Naive B cell (primary cell): ENCODE measurements around the gene GPR157. TPM values are rescaled to one million over a fixed set of nuclear protein-coding genes. Genes with fewer than 3 reads are reported as not detected.

Experiments used
- ATAC-seq, 2 donors: fragments of 150-1000 bp; cut with Tn5 transposase; 2 replicates each; pipeline ENCODE4 v1.10.0; 2021; ENCODE audit warnings: low read depth in 2 of 2, mild to moderate bottlenecking in 2 of 2, moderate library complexity in 2 of 2
- DNase-seq: peaks from one replicate; pipeline ENCODE4 v3.0.0; 2022
- H3K27ac Mint-ChIP-seq, 6 donors: one replicate each; pipeline ENCODE4 v1.8.0; 2020 to 2022; ENCODE audit warnings: mild to moderate bottlenecking in 6 of 6, mixed read lengths in 6 of 6, moderate library complexity in 5 of 6, inconsistent platforms in 2 of 6
- H3K27me3 Mint-ChIP-seq, 3 donors: one replicate each; pipeline ENCODE4 v1.8.0; 2021 to 2022; ENCODE audit warnings: mixed read lengths in 3 of 3, mild to moderate bottlenecking in 1 of 3
- H3K36me3 Mint-ChIP-seq, 2 donors: one replicate each; pipeline ENCODE4 v1.8.0; 2020 to 2022; ENCODE audit warnings: mixed read lengths in 2 of 2, inconsistent platforms in 1 of 2, mild to moderate bottlenecking in 1 of 2
- H3K4me1 Mint-ChIP-seq, 3 donors: one replicate each; pipeline ENCODE4 v1.8.0; 2020 to 2022; ENCODE audit warnings: mixed read lengths in 3 of 3, inconsistent platforms in 1 of 3, mild to moderate bottlenecking in 1 of 3, moderate library complexity in 1 of 3
- H3K4me3 Mint-ChIP-seq, 8 donors: one replicate each; pipeline ENCODE4 v1.8.0; 2020 to 2022; ENCODE audit warnings: mild to moderate bottlenecking in 8 of 8, mixed read lengths in 8 of 8, moderate library complexity in 8 of 8, inconsistent platforms in 2 of 8
- H3K9me3 Mint-ChIP-seq, 7 donors: one replicate each; pipeline ENCODE4 v1.8.0; 2020 to 2022; ENCODE audit warnings: mixed read lengths in 7 of 7, mild to moderate bottlenecking in 5 of 7, inconsistent platforms in 2 of 7, moderate library complexity in 1 of 7
- polyA plus RNA-seq, 6 donors: library from polyadenylated mRNA; unstranded; fragments of 300-500 nt; fragmentation: Illumina TruSeq; gene quantifications; one replicate each; pipeline ENCODE4 v1.2.3, GENCODE V29; 2021; ENCODE audit warnings: low read depth in 6 of 6

The GPR157 gene
- polyA plus RNA-seq, 6 donors from 2014 or later: 0.31 to 10.3 (median 0.99) TPM

- Mint-ChIP-seq H3K4me3 (peak overlapping the region in 5 of 8 donors; percentile 2 to 78 (median 25)), H3K4me1 (peaks cover 38 to 60% (median 46%) of the 10 kb centered on the region in 3 donors), H3K9me3 (no peaks in the 10 kb centered on the region), H3K27ac (peak overlapping the region in 2 of 6 donors; percentile 69 to 89), H3K27me3 (no peaks in the 10 kb centered on the region), H3K36me3 (no peaks in the 10 kb centered on the region)
- DNase-seq (no peak), ATAC-seq (peak; percentile 52 to 58)
These were observed 43.5 kb downstream of the GPR157 start for GRCh38 chr1:9085306-9085940.

DNA sequence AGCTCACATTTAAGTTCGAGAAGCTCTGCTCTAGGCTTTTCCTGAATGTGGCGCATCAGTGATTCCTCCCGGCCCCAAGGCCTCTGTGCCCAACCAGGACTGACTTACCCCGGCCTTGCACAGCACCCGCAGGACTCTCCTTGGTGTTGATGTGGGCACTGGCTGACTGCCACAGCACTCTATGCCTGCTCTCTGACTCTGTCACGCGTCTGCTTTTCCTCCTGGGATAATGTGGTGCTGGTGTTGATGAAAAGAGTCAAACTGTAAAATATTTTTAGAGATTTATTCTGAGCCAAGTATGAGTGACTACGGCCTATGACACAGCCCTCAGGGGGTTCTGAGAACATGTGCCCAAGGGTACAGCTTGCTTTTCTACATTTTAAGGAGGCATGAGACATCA lies 44.0 kb downstream of the GPR157 start:
- H3K4me3 Mint-ChIP-seq: peak overlapping the region in 5 of 8 donors; percentile 2 to 78 (median 25)
- peaks cover 41 to 66% (median 52%) of the 10 kb centered on the region in 3 donors for H3K4me1 Mint-ChIP-seq
- ATAC-seq: peak in 1 of 2 donors; percentile 17
- no peaks in the 10 kb centered on the region for H3K27me3 Mint-ChIP-seq
- no peaks in the 10 kb centered on the region for H3K36me3 Mint-ChIP-seq
- H3K27ac Mint-ChIP-seq: peak overlapping the region in 3 of 6 donors; percentile 69 to 89 (median 87)
- DNase-seq: no peak
- H3K9me3 Mint-ChIP-seq: no peaks in the 10 kb centered on the region

GRCh38 chr1:9081473-9081872 lies 47.4 kb downstream of the GPR157 start:
- H3K27me3 Mint-ChIP-seq: no peaks in the 10 kb centered on the region
- H3K9me3 Mint-ChIP-seq: peaks cover 0 to 2% (median 0%) of the 10 kb centered on the region in 7 donors
- H3K4me3 Mint-ChIP-seq: peak overlapping the region in 4 of 8 donors; percentile 9 to 66 (median 60)
- no peaks in the 10 kb centered on the region for H3K36me3 Mint-ChIP-seq
- peak overlapping the region in 1 of 6 donors; percentile 77 for H3K27ac Mint-ChIP-seq
- ATAC-seq (no peak), DNase-seq (no peak)
- peaks cover 61 to 92% (median 76%) of the 10 kb centered on the region in 3 donors for H3K4me1 Mint-ChIP-seq

- DNase-seq (no peak), ATAC-seq (no peak)
- Mint-ChIP-seq H3K9me3 (peaks cover 0 to 2% (median 0%) of the 10 kb centered on the region in 7 donors), H3K27me3 (no peaks in the 10 kb centered on the region), H3K4me3 (peak overlapping the region in 2 of 8 donors; percentile 4 to 42), H3K4me1 (peaks cover 67 to 96% (median 81%) of the 10 kb centered on the region in 3 donors), H3K36me3 (no peaks in the 10 kb centered on the region), H3K27ac (peak overlapping the region in 3 of 6 donors; percentile 29 to 82 (median 62))
These were observed 48.1 kb downstream of the GPR157 start for GRCh38 chr1:9080705-9081291.

GRCh38 chr1:9079988-9080704 lies 48.8 kb downstream of the GPR157 start:
- peak; percentile 15 to 23 for ATAC-seq
- no peaks in the 10 kb centered on the region for H3K36me3 Mint-ChIP-seq
- peaks cover 64 to 96% (median 81%) of the 10 kb centered on the region in 3 donors for H3K4me1 Mint-ChIP-seq
- H3K9me3 Mint-ChIP-seq: peaks cover 0 to 2% (median 0%) of the 10 kb centered on the region in 7 donors
- no peak for DNase-seq
- H3K27me3 Mint-ChIP-seq: no peaks in the 10 kb centered on the region
- H3K27ac Mint-ChIP-seq: peak overlapping the region in 3 of 6 donors; percentile 29 to 71 (median 35)
- peak overlapping the region in 7 of 8 donors; percentile 22 to 80 (median 61) for H3K4me3 Mint-ChIP-seq

DNA sequence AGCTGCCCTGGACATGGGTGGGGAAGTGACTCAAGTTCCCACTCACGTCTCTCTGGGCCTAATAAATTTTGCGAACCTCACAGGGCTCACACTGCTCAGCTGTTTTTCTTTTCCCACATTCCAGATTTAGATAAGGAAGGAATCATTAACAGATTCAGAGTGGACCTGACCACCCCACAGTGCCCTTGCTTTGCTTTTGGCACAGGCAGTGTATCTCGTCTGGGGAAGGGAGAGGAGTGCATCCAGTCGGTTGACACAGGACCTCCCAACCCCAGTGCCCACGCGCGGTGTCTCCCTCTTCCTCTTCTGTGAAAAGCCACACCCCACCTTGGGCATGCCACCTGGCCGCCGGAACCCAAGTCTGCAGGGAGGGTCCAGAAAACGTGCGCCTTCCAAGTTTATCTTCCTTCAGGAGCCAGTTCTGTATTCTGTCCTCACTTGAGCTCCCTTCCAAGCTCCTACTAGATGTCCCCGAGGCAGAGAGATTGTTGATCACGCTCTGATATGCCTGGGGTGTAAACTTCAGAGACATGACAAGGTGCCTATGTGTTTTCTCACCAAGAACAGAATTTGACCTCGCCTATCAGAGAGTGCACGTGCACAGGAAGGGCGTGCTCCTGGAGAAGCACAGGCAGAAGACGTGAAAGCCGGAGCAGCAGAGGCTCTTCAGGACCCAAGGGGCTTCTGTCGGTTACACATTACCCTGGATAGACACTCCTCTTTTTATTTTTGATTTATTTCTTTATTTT lies 50.0 kb downstream of the GPR157 start:
- DNase-seq: no peak
- H3K4me3 Mint-ChIP-seq: peak overlapping the region; percentile 9 to 81 (median 74)

GRCh38 chr1:9078015-9078751 lies 50.7 kb downstream of the GPR157 start:
- no peaks in the 10 kb centered on the region for H3K27me3 Mint-ChIP-seq
- ATAC-seq (no peak), DNase-seq (no peak)
- peak overlapping the region in 3 of 6 donors; percentile 27 to 80 (median 34) for H3K27ac Mint-ChIP-seq
- no peaks in the 10 kb centered on the region for H3K36me3 Mint-ChIP-seq
- peaks cover 63 to 97% (median 85%) of the 10 kb centered on the region in 3 donors for H3K4me1 Mint-ChIP-seq
- H3K9me3 Mint-ChIP-seq: peaks cover 0 to 4% (median 0%) of the 10 kb centered on the region in 7 donors
- peak overlapping the region; percentile 9 to 86 (median 70) for H3K4me3 Mint-ChIP-seq

More for the DNA sequence above, 50.0 kb downstream of the GPR157 start:
- Mint-ChIP-seq H3K9me3 (peaks cover 0 to 4% (median 0%) of the 10 kb centered on the region in 7 donors), H3K36me3 (no peaks in the 10 kb centered on the region), H3K27me3 (no peaks in the 10 kb centered on the region), H3K4me1 (peaks cover 63 to 96% (median 82%) of the 10 kb centered on the region in 3 donors), H3K27ac (peak overlapping the region; percentile 30 to 80 (median 56))
- no peak for ATAC-seq

GRCh38 chr1:9075022-9075421 lies 53.9 kb downstream of the GPR157 start:
- DNase-seq: peak; percentile 71

DNA sequence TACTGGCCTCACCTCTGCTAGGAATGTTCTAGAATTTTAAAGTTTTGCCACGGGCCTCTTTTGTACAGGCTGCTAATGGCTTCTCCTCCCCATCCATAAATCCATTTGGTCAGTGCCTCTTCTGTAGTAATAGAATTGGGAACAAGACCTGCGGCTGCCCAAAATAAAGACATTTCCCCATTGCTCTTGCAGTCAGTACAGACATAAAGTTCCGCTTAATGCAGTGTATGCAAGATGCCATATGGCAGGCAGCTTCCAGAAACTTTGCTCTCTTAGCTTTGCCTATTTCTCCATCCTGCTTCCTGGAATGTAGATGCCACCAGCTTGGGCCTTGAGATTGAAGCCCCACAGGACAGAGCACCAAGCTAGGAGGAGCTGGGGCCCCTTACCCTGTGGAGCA lies 55.8 kb downstream of the GPR157 start:
- H3K36me3 Mint-ChIP-seq: no peaks in the 10 kb centered on the region
- ATAC-seq (no peak), DNase-seq (no peak)
- H3K9me3 Mint-ChIP-seq: peaks cover 0 to 4% (median 0%) of the 10 kb centered on the region in 7 donors
- H3K4me1 Mint-ChIP-seq: peaks cover 44 to 85% (median 57%) of the 10 kb centered on the region in 3 donors
- no peaks in the 10 kb centered on the region for H3K27me3 Mint-ChIP-seq
- peak overlapping the region in 2 of 6 donors; percentile 90 to 99 for H3K27ac Mint-ChIP-seq
- H3K4me3 Mint-ChIP-seq: peak overlapping the region in 3 of 8 donors; percentile 3 to 57 (median 9)

More at GRCh38 chr1:9075022-9075421, 53.9 kb downstream of the GPR157 start:
- H3K36me3 Mint-ChIP-seq: no peaks in the 10 kb centered on the region
- peak overlapping the region; percentile 57 to 96 (median 84) for H3K4me3 Mint-ChIP-seq
- ATAC-seq: peak; percentile 90 to 92
- peaks cover 48 to 85% (median 60%) of the 10 kb centered on the region in 3 donors for H3K4me1 Mint-ChIP-seq
- peaks cover 0 to 4% (median 0%) of the 10 kb centered on the region in 7 donors for H3K9me3 Mint-ChIP-seq
- H3K27ac Mint-ChIP-seq: peak overlapping the region; percentile 90 to 100 (median 96)
- no peaks in the 10 kb centered on the region for H3K27me3 Mint-ChIP-seq

GRCh38 chr1:9071554-9072235 lies 57.2 kb downstream of the GPR157 start:
- H3K27me3 Mint-ChIP-seq: no peaks in the 10 kb centered on the region
- H3K36me3 Mint-ChIP-seq: no peaks in the 10 kb centered on the region
- peaks cover 0 to 4% (median 0%) of the 10 kb centered on the region in 7 donors for H3K9me3 Mint-ChIP-seq
- DNase-seq (no peak), ATAC-seq (no peak)
- H3K27ac Mint-ChIP-seq: no peak overlapping the region
- no peak overlapping the region for H3K4me3 Mint-ChIP-seq
- H3K4me1 Mint-ChIP-seq: peaks cover 46 to 85% (median 65%) of the 10 kb centered on the region in 3 donors

GRCh38 chr1:9070486-9070885 lies 58.4 kb downstream of the GPR157 start:
- H3K9me3 Mint-ChIP-seq: peaks cover 0 to 4% (median 0%) of the 10 kb centered on the region in 7 donors
- H3K4me1 Mint-ChIP-seq: peaks cover 48 to 79% (median 61%) of the 10 kb centered on the region in 3 donors
- no peaks in the 10 kb centered on the region for H3K36me3 Mint-ChIP-seq
- ATAC-seq (no peak), DNase-seq (no peak)
- peak overlapping the region in 7 of 8 donors; percentile 6 to 99 (median 44) for H3K4me3 Mint-ChIP-seq
- no peaks in the 10 kb centered on the region for H3K27me3 Mint-ChIP-seq
- H3K27ac Mint-ChIP-seq: peak overlapping the region; percentile 36 to 97 (median 73)
